Fibroblast of lung (primary cell): ENCODE measurements around the gene ASB6. TPM values are rescaled to one million over a fixed set of nuclear protein-coding genes. Genes with fewer than 3 reads are reported as not detected.
"Not testable (repeated sequence)": the region's sequence is repeated elsewhere in the genome, so short reads cannot be mapped to it uniquely, and the experiment has no call there.

ENCODE experiments used
- DNase-seq, 2 donors: peaks; one replicate each; pipeline versions ENCODE4 v3.0.0 to v3.0.0-alpha.2; 2010; ENCODE audit warnings: low read depth in 2 of 2
- H2AFZ ChIP-seq: 2 replicates; pipeline ENCODE4 v1.5.1; 2012; ENCODE audit warnings: low read length, control low read depth, inconsistent platforms
- H3K27ac ChIP-seq: 2 replicates; pipeline ENCODE4 v1.5.1; 2011; ENCODE audit warnings: low read length, control low read depth; ENCODE audit not compliant: insufficient read depth
- H3K27me3 ChIP-seq: 2 replicates; pipeline ENCODE4 v1.5.1; 2011; ENCODE audit warnings: mild to moderate bottlenecking, low read length; ENCODE audit not compliant: control insufficient read depth, insufficient read depth
- H3K36me3 ChIP-seq: 2 replicates; pipeline ENCODE4 v1.5.1; 2011; ENCODE audit warnings: low read length; ENCODE audit not compliant: control insufficient read depth, insufficient read depth
- H3K4me1 ChIP-seq: 2 replicates; pipeline ENCODE4 v1.5.1; 2011; ENCODE audit warnings: low read length; ENCODE audit not compliant: control insufficient read depth, insufficient read depth; ENCODE audit errors: extremely low read depth
- H3K4me2 ChIP-seq: 2 replicates; pipeline ENCODE4 v1.5.1; 2011; ENCODE audit warnings: low read length, control low read depth; ENCODE audit not compliant: insufficient read depth; ENCODE audit errors: extremely low read depth
- H3K4me3 ChIP-seq, 4 experiments: fragments of 200-600 bp in 1 of 4; sonication (generic) in 1 of 4; replicated peaks in 1 of 4; 2 replicates each; pipeline ENCODE4 v1.5.1; 2011 to 2016; ENCODE audit warnings: low read length in 4 of 4, low read depth in 3 of 4, mild to moderate bottlenecking in 3 of 4, control low read depth in 2 of 4, inconsistent platforms in 1 of 4, mixed read lengths in 1 of 4; ENCODE audit not compliant: insufficient read depth in 1 of 4; ENCODE audit errors: control extremely low read depth in 1 of 4
- H3K79me2 ChIP-seq: 2 replicates; pipeline ENCODE4 v1.5.1; 2012; ENCODE audit warnings: mild to moderate bottlenecking, low read length, inconsistent platforms; ENCODE audit not compliant: control insufficient read depth, insufficient read depth
- H3K9ac ChIP-seq: 2 replicates; pipeline ENCODE4 v1.5.1; 2011; ENCODE audit warnings: mild to moderate bottlenecking, low read length, control low read depth; ENCODE audit not compliant: insufficient read depth
- H3K9me3 ChIP-seq: 2 replicates; pipeline ENCODE4 v1.5.1; 2012; ENCODE audit warnings: low read depth, low read length; ENCODE audit not compliant: control insufficient read depth, insufficient read depth
- H4K20me1 ChIP-seq: 2 replicates; pipeline ENCODE4 v1.5.1; 2011; ENCODE audit warnings: low read length; ENCODE audit not compliant: control insufficient read depth, insufficient read depth; ENCODE audit errors: extremely low read depth
- CTCF ChIP-seq, 2 donors: IDR thresholded peaks in 1 of 2; conservative IDR thresholded peaks in 1 of 2; 1 replicate in 1 of 2; 2 replicates in 1 of 2; pipeline ENCODE4 v1.5.1; 2011 to 2012; ENCODE audit warnings: low read length in 2 of 2, control low read depth in 1 of 2, inconsistent platforms in 1 of 2, low read depth in 1 of 2, mild to moderate bottlenecking in 1 of 2
- EZH2 ChIP-seq: IDR thresholded peaks from 2 replicates; pipeline ENCODE4 v1.5.1; 2012; ENCODE audit warnings: low read length, control low read depth, mild to moderate bottlenecking; ENCODE audit errors: missing control alignments
- polyA plus RNA-seq, 2 donors: library from polyadenylated mRNA; depleted of rRNA in 1 of 2; stranded (reverse) in 1 of 2; unstranded in 1 of 2; fragments of >200 nt; gene quantifications; 2 replicates each; pipeline ENCODE4 v1.2.1, GENCODE V29; 2011 to 2012; ENCODE audit warnings: missing spikeins in 1 of 2
- total RNA-seq: library from RNA; depleted of rRNA; stranded (reverse); fragments of >200 nt; gene quantifications from 2 replicates; pipeline ENCODE4 v1.2.1, GENCODE V29; 2014

The ASB6 gene
- total and polyA plus RNA-seq, 2 donors (not counting 1 experiment from before 2014, with no cell fraction given) = 14.4 to 15.4 TPM

- DNase-seq = no peak
- Histone ChIP-seq H3K9me3 (no peaks in the 10 kb centered on the region), H3K27ac (no peak overlapping the region), H3K36me3 (peaks cover 33% of the 10 kb centered on the region), H3K4me1 (peaks cover 17% of the 10 kb centered on the region), H3K4me3 (no peak overlapping the region), H3K27me3 (no peaks in the 10 kb centered on the region), H3K9ac (no peak overlapping the region), H2AFZ (no peak overlapping the region), H3K4me2 (no peak overlapping the region), H3K79me2 (peaks cover 66% of the 10 kb centered on the region), H4K20me1 (no peaks in the 10 kb centered on the region)
- TF ChIP-seq CTCF (conservative IDR thresholded peaks at IDR 0.05 in 1 of 2, IDR thresholded peaks at IDR 0.05 in 1 of 2; ENCODE audit: low read depth in 1 of 2, low read length in 2 of 2) (no peak), EZH2 (no peak)
Measured at GRCh38 chr9:129637102-129637501, 4.8 kb downstream of the ASB6 start.

- not testable (repeated sequence) for H3K9me3 ChIP-seq, H4K20me1 ChIP-seq, H3K4me2 ChIP-seq, H2AFZ ChIP-seq, H3K27ac ChIP-seq, H3K27me3 ChIP-seq, H3K4me3 ChIP-seq, DNase-seq, H3K9ac ChIP-seq
- peaks cover 24% of the 10 kb centered on the region for H3K4me1 ChIP-seq
- H3K79me2 ChIP-seq = peaks cover 69% of the 10 kb centered on the region
- H3K36me3 ChIP-seq = peaks cover 38% of the 10 kb centered on the region
Measured at GRCh38 chr9:129636343-129636742, 5.6 kb downstream of the ASB6 start.

- Histone ChIP-seq H3K36me3 (peaks cover 40% of the 10 kb centered on the region), H3K79me2 (peaks cover 69% of the 10 kb centered on the region), H3K9me3 (no peaks in the 10 kb centered on the region)
Measured at GRCh38 chr9:129635099-129636065, 6.6 kb downstream of the ASB6 start.

More at GRCh38 chr9:129635099-129636065, 6.6 kb downstream of the ASB6 start:
- peaks cover 23% of the 10 kb centered on the region for H3K4me1 ChIP-seq
- H3K4me2 ChIP-seq = no peak overlapping the region
- no peak overlapping the region for H3K27ac ChIP-seq
- TF ChIP-seq EZH2 (no peak), CTCF (conservative IDR thresholded peaks at IDR 0.05 in 1 of 2, IDR thresholded peaks at IDR 0.05 in 1 of 2; ENCODE audit: low read depth in 1 of 2, low read length in 2 of 2) (no peak)
- H3K27me3 ChIP-seq = no peaks in the 10 kb centered on the region
- no peak overlapping the region for H3K4me3 ChIP-seq
- H4K20me1 ChIP-seq = no peaks in the 10 kb centered on the region
- DNase-seq = no peak
- H2AFZ ChIP-seq = no peak overlapping the region
- H3K9ac ChIP-seq = no peak overlapping the region
